HEK293 (cell line): ENCODE data around the gene NID1.

Experiments used
- CTCF ChIA-PET: fragments of 350-600 bp; formaldehyde crosslinking; extraction: SDS; loops from one replicate; lab custom pipeline; 2021; ENCODE audit warnings: antibody characterized with exemption; lab: Yijun Ruan, JAX
- POLR2A ChIA-PET: fragments of 300-600 bp; formaldehyde crosslinking; extraction: SDS; loops from one replicate; lab custom pipeline; 2020; ENCODE audit warnings: antibody characterized with exemption, inconsistent platforms; lab: Yijun Ruan, JAX
- H3K27ac ChIP-seq: fragments of 200-500 bp; sonication (Bioruptor generic); 2 replicates; pipeline ENCODE4 v1.5.1; 2014; ENCODE audit warnings: low read depth, low read length, control low read depth, inconsistent platforms; ENCODE audit errors: extremely low read depth
- H3K36me3 ChIP-seq, 2 experiments: fragments of 200-500 bp in 1 of 2; sonication (Bioruptor generic) in 1 of 2; 1 replicate in 1 of 2; 2 replicates in 1 of 2; pipeline ENCODE4 v1.5.1; 2014 to 2017; ENCODE audit warnings: inconsistent platforms in 2 of 2, low read length in 2 of 2; ENCODE audit not compliant: control insufficient read depth in 2 of 2, insufficient read depth in 1 of 2
- H3K4me1 ChIP-seq: fragments of 200-500 bp; sonication (Bioruptor generic); 2 replicates; pipeline ENCODE4 v1.5.1; 2014; ENCODE audit warnings: mild to moderate bottlenecking, low read length, inconsistent platforms; ENCODE audit not compliant: control insufficient read depth, insufficient read depth
- H3K4me3 ChIP-seq: 2 replicates; pipeline ENCODE4 v1.5.1; 2011; ENCODE audit warnings: low read depth, mild to moderate bottlenecking, control low read depth, low read length, moderate library complexity
- H3K9me3 ChIP-seq: fragments of 200-500 bp; sonication (Bioruptor generic); 2 replicates; pipeline ENCODE4 v1.5.1; 2014; ENCODE audit warnings: low read depth, low read length, inconsistent platforms; ENCODE audit not compliant: control insufficient read depth, insufficient read depth
- BCL11A ChIP-seq: fragments of 450-650 bp; formaldehyde crosslinking; IDR thresholded peaks from 2 replicates; pipeline ENCODE4 v1.5.1; 2016; ENCODE audit warnings: low read depth, missing biosample characterization, missing genetic modification characterization
- KLF1 ChIP-seq: fragments of 450-650 bp; formaldehyde crosslinking; IDR thresholded peaks from 2 replicates; pipeline ENCODE4 v1.5.1; 2016; ENCODE audit warnings: missing biosample characterization, missing genetic modification characterization
- SP2 ChIP-seq: fragments of 450-650 bp; formaldehyde crosslinking; IDR thresholded peaks from 2 replicates; pipeline ENCODE4 v1.5.1; 2016; ENCODE audit warnings: missing biosample characterization, missing genetic modification characterization
- TCF7L2 ChIP-seq: IDR thresholded peaks from 2 replicates; pipeline ENCODE4 v1.6.1; 2011; ENCODE audit warnings: low read depth, mild to moderate bottlenecking, inconsistent platforms, low read length, moderate library complexity, borderline replicate concordance
- TRIM28 ChIP-seq: IDR thresholded peaks from 2 replicates; pipeline ENCODE4 v1.6.1; 2011; ENCODE audit warnings: low read length, control low read depth, borderline replicate concordance
- YY2 ChIP-seq: fragments of 450-650 bp; formaldehyde crosslinking; IDR thresholded peaks from 2 replicates; pipeline ENCODE4 v1.5.1; 2016; ENCODE audit warnings: missing biosample characterization, missing genetic modification characterization
- ZBTB49 ChIP-seq: fragments of 450-650 bp; formaldehyde crosslinking; IDR thresholded peaks from 2 replicates; pipeline ENCODE4 v1.5.1; 2016; ENCODE audit warnings: missing biosample characterization, missing genetic modification characterization, low read depth
- ZNF121 ChIP-seq: fragments of 450-650 bp; formaldehyde crosslinking; IDR thresholded peaks from 2 replicates; pipeline ENCODE4 v1.5.1; 2016; ENCODE audit warnings: missing biosample characterization, missing genetic modification characterization
- ZNF138 ChIP-seq: fragments of 450-650 bp; formaldehyde crosslinking; IDR thresholded peaks from 2 replicates; pipeline ENCODE4 v1.5.1; 2016; ENCODE audit warnings: missing biosample characterization, missing genetic modification characterization, borderline replicate concordance
- ZNF175 ChIP-seq: fragments of 450-650 bp; formaldehyde crosslinking; IDR thresholded peaks from 2 replicates; pipeline ENCODE4 v1.5.1; 2016; ENCODE audit warnings: missing biosample characterization, missing genetic modification characterization
- ZNF2 ChIP-seq: fragments of 450-650 bp; formaldehyde crosslinking; IDR thresholded peaks from 2 replicates; pipeline ENCODE4 v1.5.1; 2016; ENCODE audit warnings: missing biosample characterization, missing genetic modification characterization
- ZNF350 ChIP-seq: fragments of 450-650 bp; formaldehyde crosslinking; IDR thresholded peaks from 2 replicates; pipeline ENCODE4 v1.5.0; 2017; ENCODE audit warnings: missing biosample characterization, mild to moderate bottlenecking, missing genetic modification characterization
- ZNF530 ChIP-seq: fragments of 450-650 bp; formaldehyde crosslinking; IDR thresholded peaks from 2 replicates; pipeline ENCODE4 v1.5.1; 2016; ENCODE audit warnings: low read depth, missing biosample characterization, missing genetic modification characterization
- ZNF560 ChIP-seq: fragments of 450-650 bp; formaldehyde crosslinking; IDR thresholded peaks from 2 replicates; pipeline ENCODE4 v1.5.1; 2017; ENCODE audit warnings: missing biosample characterization, missing genetic modification characterization, borderline replicate concordance
- ZNF670 ChIP-seq: fragments of 450-650 bp; formaldehyde crosslinking; IDR thresholded peaks from 2 replicates; pipeline ENCODE4 v1.5.1; 2016; ENCODE audit warnings: missing biosample characterization, missing genetic modification characterization, low read depth
- ZNF777 ChIP-seq: fragments of 450-650 bp; formaldehyde crosslinking; IDR thresholded peaks from 2 replicates; pipeline ENCODE4 v1.5.1; 2017; ENCODE audit warnings: missing biosample characterization, missing genetic modification characterization, borderline replicate concordance
- TF ChIP-seq, protein P1 (sequence below): fragments of 450-650 bp; formaldehyde crosslinking; IDR thresholded peaks from 2 replicates; pipeline ENCODE4 v1.5.1; 2016; ENCODE audit warnings: missing biosample characterization, missing genetic modification characterization
- TF ChIP-seq, protein P2 (sequence below): fragments of 450-650 bp; formaldehyde crosslinking; IDR thresholded peaks from 2 replicates; pipeline ENCODE4 v1.5.1; 2016; ENCODE audit warnings: missing biosample characterization, missing genetic modification characterization

Gene NID1

DNA sequence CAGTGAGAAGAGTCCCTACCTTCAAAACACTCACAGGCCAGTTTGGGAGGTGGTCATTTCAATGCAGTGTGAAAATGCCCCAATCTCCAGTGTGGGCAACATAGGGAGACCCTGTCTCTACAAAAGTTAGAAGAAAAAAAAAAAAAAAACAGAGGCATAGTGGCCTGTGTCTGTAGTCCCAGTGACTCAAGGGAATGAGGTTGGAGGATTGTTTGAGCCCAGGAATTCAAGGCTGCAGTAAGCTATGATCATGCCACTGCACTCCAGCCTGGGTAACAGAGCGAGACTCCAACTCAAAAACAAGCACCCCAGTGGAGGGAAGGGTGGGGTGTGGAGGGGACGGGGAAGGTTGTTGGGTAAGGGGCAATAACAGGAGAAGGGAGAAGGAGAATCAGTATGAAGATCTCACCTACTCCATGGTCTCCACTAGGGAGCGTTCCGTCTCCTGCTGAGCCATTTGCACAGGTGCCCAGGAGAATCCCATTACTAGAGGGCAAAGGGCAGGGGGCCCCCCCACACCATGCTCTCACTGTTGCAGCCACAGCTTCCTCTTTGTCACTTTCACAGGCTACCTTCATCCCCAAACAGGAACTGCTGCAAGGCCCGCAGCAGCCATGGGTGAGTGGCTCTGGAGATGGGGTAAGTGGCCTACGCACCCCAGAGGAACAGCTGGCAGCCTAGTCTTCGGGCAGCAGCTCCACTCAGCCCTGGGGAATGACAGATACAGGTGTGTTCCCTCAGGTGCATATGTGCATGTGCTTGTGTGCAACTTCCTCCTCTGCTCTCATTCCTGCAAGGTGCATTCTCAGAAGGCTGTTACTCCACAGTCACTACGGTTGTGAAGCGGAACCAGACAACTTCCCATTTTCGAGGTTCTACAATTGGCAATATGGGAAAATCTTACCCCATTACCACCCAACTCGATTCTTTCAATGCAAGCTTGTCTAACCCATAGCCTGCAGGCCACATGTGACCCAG lies 110.3 kb downstream of the NID1 start:
- no peaks in the 10 kb centered on the region for H3K9me3 ChIP-seq
- POLR2A ChIA-PET, result no interaction called here
- CTCF ChIA-PET, result interaction anchor here (9.9 kb wide), 1 partner anchor 17 kb away, joined by 83 read pairs; no protein-coding TSS in a partner anchor

GRCh38 chr1:235953801-235954200 lies 111.1 kb downstream of the NID1 start:
- Histone ChIP-seq H3K27ac (no peak overlapping the region), H3K4me3 (no peak overlapping the region), H3K36me3 (no peaks in the 10 kb centered on the region), H3K4me1 (no peaks in the 10 kb centered on the region), H3K9me3 (no peaks in the 10 kb centered on the region)
- TF ChIP-seq, protein P1, sequence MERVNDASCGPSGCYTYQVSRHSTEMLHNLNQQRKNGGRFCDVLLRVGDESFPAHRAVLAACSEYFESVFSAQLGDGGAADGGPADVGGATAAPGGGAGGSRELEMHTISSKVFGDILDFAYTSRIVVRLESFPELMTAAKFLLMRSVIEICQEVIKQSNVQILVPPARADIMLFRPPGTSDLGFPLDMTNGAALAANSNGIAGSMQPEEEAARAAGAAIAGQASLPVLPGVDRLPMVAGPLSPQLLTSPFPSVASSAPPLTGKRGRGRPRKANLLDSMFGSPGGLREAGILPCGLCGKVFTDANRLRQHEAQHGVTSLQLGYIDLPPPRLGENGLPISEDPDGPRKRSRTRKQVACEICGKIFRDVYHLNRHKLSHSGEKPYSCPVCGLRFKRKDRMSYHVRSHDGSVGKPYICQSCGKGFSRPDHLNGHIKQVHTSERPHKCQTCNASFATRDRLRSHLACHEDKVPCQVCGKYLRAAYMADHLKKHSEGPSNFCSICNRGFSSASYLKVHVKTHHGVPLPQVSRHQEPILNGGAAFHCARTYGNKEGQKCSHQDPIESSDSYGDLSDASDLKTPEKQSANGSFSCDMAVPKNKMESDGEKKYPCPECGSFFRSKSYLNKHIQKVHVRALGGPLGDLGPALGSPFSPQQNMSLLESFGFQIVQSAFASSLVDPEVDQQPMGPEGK, result no peak
- no peak for TF ChIP-seq TRIM28
- no peak for TF ChIP-seq ZNF670
- no peak for TF ChIP-seq YY2
- TF ChIP-seq ZNF138 (tag by site-specific recombination), result no peak
- ChIA-PET POLR2A (no interaction called here), CTCF (interaction anchor here (0.6 to 4.8 kb wide), 3 partner anchors 18 to 75 kb away, joined by 3 to 25 read pairs (median 3); no protein-coding TSS in a partner anchor)

More for the DNA sequence above, 110.3 kb downstream of the NID1 start:
- Histone ChIP-seq H3K36me3 (no peaks in the 10 kb centered on the region), H3K4me3 (no peak overlapping the region), H3K4me1 (no peaks in the 10 kb centered on the region), H3K27ac (no peak overlapping the region)
- TF ChIP-seq, protein P2, sequence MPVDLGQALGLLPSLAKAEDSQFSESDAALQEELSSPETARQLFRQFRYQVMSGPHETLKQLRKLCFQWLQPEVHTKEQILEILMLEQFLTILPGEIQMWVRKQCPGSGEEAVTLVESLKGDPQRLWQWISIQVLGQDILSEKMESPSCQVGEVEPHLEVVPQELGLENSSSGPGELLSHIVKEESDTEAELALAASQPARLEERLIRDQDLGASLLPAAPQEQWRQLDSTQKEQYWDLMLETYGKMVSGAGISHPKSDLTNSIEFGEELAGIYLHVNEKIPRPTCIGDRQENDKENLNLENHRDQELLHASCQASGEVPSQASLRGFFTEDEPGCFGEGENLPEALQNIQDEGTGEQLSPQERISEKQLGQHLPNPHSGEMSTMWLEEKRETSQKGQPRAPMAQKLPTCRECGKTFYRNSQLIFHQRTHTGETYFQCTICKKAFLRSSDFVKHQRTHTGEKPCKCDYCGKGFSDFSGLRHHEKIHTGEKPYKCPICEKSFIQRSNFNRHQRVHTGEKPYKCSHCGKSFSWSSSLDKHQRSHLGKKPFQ (tag by site-specific recombination), result no peak

DNA sequence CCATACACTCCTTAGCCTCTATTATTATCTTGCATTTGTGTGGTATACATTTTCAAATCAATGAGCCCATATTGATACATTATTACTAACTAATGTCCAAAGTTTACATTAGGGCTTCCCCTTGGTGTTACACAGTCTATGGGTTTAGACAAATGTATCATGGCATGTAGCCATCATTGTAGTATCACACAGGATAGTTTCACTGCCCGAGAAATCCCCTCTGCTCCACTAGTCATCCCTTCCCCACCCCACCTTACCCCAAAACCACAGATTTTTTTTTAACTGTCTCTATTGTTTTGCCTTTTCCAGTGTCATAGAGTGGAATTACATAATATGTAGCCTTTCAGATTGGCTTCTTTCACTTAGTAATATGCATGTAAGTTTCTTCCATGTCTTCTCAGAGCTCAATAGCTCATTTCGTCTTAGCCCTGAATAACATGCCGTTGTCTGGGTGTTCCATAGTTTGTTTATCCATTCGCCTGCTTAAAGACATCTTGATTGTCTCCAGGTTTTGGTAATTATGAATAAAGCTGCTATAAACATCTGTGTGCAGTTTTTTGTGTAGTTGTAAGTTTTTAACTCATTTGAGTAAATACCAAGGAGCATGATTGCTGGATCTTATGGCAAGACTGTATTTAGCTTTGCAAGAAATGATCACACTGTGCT lies 111.8 kb downstream of the NID1 start:
- POLR2A ChIA-PET, result no interaction called here
- no peak overlapping the region for H3K4me3 ChIP-seq
- CTCF ChIA-PET, result interaction anchor here (0.6 to 4.8 kb wide), 4 partner anchors 18 to 146 kb away, joined by 3 to 25 read pairs (median 3); no protein-coding TSS in a partner anchor
- TF ChIP-seq ZNF777, result no peak
- TF ChIP-seq BCL11A (tag by site-specific recombination), result no peak
- TF ChIP-seq ZNF175 (tag by site-specific recombination), result no peak
- TF ChIP-seq ZNF121 (tag by site-specific recombination), result no peak
- TF ChIP-seq, all 188 proteins: peak for 0
- Histone ChIP-seq H3K36me3 (no peaks in the 10 kb centered on the region), H3K27ac (no peak overlapping the region), H3K9me3 (no peaks in the 10 kb centered on the region), H3K4me1 (no peaks in the 10 kb centered on the region)

DNA sequence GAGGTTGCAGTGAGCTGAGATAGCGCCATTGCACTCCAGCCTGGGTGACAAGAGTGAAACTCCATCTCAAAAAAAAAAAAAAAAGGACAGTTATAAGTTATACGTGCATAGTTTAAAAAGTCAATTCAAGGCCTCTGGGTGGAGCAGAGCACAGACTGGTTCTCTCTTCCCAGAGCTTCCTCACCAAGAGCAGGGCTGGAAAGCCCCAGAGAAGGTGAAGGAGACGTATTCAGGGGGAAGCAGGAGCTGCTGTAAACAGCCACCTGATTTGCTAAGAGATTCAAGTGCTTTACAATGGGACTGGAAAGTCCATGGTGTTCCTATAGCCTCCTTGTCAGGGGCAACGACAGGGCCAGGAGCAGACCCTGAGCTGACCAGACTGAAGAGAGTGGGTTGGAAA lies 113.2 kb downstream of the NID1 start:
- Histone ChIP-seq H3K9me3 (no peaks in the 10 kb centered on the region), H3K27ac (no peak overlapping the region), H3K36me3 (no peaks in the 10 kb centered on the region), H3K4me1 (no peaks in the 10 kb centered on the region), H3K4me3 (no peak overlapping the region)
- POLR2A ChIA-PET, result interaction anchor here (0.6 to 0.7 kb wide), 2 partner anchors 798 to 1352 kb away, joined by 3 to 5 read pairs; no protein-coding TSS in a partner anchor
- CTCF ChIA-PET, result interaction anchor here (0.5 to 4.8 kb wide), 3 partner anchors 20 to 117 kb away, joined by 3 to 25 read pairs (median 3); no protein-coding TSS in a partner anchor
- TF ChIP-seq ZNF530 (tag by site-specific recombination) (no peak), SP2 (tag by site-specific recombination) (no peak), ZNF2 (no peak), ZBTB49 (tag by site-specific recombination) (no peak), KLF1 (tag by site-specific recombination) (no peak), TCF7L2 (no peak), ZNF350 (tag by site-specific recombination) (no peak), ZNF560 (tag by site-specific recombination) (no peak)
